Liver (tissue), 9 donors: ENCODE data around the gene SFXN5. TPM values are rescaled to one million over a fixed set of nuclear protein-coding genes. Genes with fewer than 3 reads are reported as not detected.

Experiments
- DNase-seq: peaks from one replicate; pipeline ENCODE4 v3.0.0-alpha.2; 2017; ENCODE audit warnings: low spot score
- H3K27ac ChIP-seq, 2 donors: one replicate each; pipeline ENCODE4 v1.7.0; 2013; ENCODE audit warnings: inconsistent platforms in 2 of 2, low read length in 2 of 2, control low read depth in 1 of 2, low read depth in 1 of 2, mild to moderate bottlenecking in 1 of 2
- H3K27me3 ChIP-seq, 4 donors: one replicate each; pipeline versions ENCODE4 v1.6.1 to v1.7.0; 2013; ENCODE audit warnings: low read length in 3 of 4, inconsistent platforms in 1 of 4, mild to moderate bottlenecking in 1 of 4, moderate library complexity in 1 of 4; ENCODE audit not compliant: control insufficient read depth in 4 of 4, insufficient read depth in 4 of 4
- H3K36me3 ChIP-seq, 4 donors: one replicate each; pipeline versions ENCODE4 v1.6.1 to v1.7.0; 2013; ENCODE audit warnings: low read length in 3 of 4, mild to moderate bottlenecking in 3 of 4, low read depth in 1 of 4, moderate library complexity in 1 of 4; ENCODE audit not compliant: control insufficient read depth in 4 of 4, insufficient read depth in 3 of 4
- H3K4me1 ChIP-seq, 4 donors: one replicate each; pipeline versions ENCODE4 v1.6.1 to v1.7.0; 2013; ENCODE audit warnings: low read length in 3 of 4, mild to moderate bottlenecking in 3 of 4, moderate library complexity in 1 of 4; ENCODE audit not compliant: control insufficient read depth in 4 of 4, insufficient read depth in 4 of 4
- H3K4me3 ChIP-seq, 3 donors: one replicate each; pipeline versions ENCODE4 v1.6.1 to v1.7.0; 2013; ENCODE audit warnings: low read length in 3 of 3, control low read depth in 1 of 3, low read depth in 1 of 3, mild to moderate bottlenecking in 1 of 3
- H3K9ac ChIP-seq, 2 donors: one replicate each; pipeline ENCODE4 v1.7.0; 2013; ENCODE audit warnings: low read length in 2 of 2, mild to moderate bottlenecking in 2 of 2, moderate library complexity in 2 of 2, control low read depth in 1 of 2, low read depth in 1 of 2
- H3K9me3 ChIP-seq, 4 donors: one replicate each; pipeline versions ENCODE4 v1.6.1 to v1.7.0; 2013; ENCODE audit warnings: low read length in 3 of 4; ENCODE audit not compliant: control insufficient read depth in 4 of 4
- ATF3 ChIP-seq: IDR thresholded peaks from 2 replicates; pipeline ENCODE4 v1.6.1; 2016; ENCODE audit warnings: antibody characterized with exemption
- EGR1 ChIP-seq, 2 donors: IDR thresholded peaks; 2 replicates each; pipeline ENCODE4 v1.6.1; 2016 to 2018; ENCODE audit warnings: antibody characterized with exemption in 2 of 2, low read depth in 2 of 2
- FOXA2 ChIP-seq: IDR thresholded peaks from 2 replicates; pipeline ENCODE4 v1.6.1; 2016; ENCODE audit warnings: antibody characterized with exemption
- GABPA ChIP-seq, 2 donors: IDR thresholded peaks in 1 of 2; conservative IDR thresholded peaks in 1 of 2; 2 replicates each; pipeline ENCODE4 v1.6.1; 2016; ENCODE audit warnings: antibody characterized with exemption in 2 of 2, mild to moderate bottlenecking in 1 of 2, moderate library complexity in 1 of 2
- HNF4G ChIP-seq: IDR thresholded peaks from 2 replicates; pipeline ENCODE4 v1.6.1; 2016; ENCODE audit warnings: antibody characterized with exemption
- JUND ChIP-seq, 2 donors: IDR thresholded peaks; 2 replicates each; pipeline ENCODE4 v1.6.1; 2016; ENCODE audit warnings: antibody characterized with exemption in 2 of 2
- MAX ChIP-seq: IDR thresholded peaks from 2 replicates; pipeline ENCODE4 v1.6.1; 2016; ENCODE audit warnings: antibody characterized with exemption
- NR2F2 ChIP-seq: IDR thresholded peaks from 2 replicates; pipeline ENCODE4 v1.6.1; 2016; ENCODE audit warnings: antibody characterized with exemption
- RAD21 ChIP-seq, 2 donors: IDR thresholded peaks; 2 replicates each; pipeline ENCODE4 v1.6.1; 2016; ENCODE audit warnings: antibody characterized with exemption in 2 of 2, mild to moderate bottlenecking in 2 of 2
- REST ChIP-seq: IDR thresholded peaks from 2 replicates; pipeline ENCODE4 v1.6.1; 2016; ENCODE audit warnings: antibody characterized with exemption, mild to moderate bottlenecking
- RXRA ChIP-seq, 2 donors: IDR thresholded peaks; 2 replicates each; pipeline ENCODE4 v1.6.1; 2017 to 2018; ENCODE audit warnings: antibody characterized with exemption in 2 of 2, mild to moderate bottlenecking in 1 of 2
- SP1 ChIP-seq: IDR thresholded peaks from 2 replicates; pipeline ENCODE4 v1.6.1; 2018; ENCODE audit warnings: antibody characterized with exemption, mild to moderate bottlenecking
- TAF1 ChIP-seq: conservative IDR thresholded peaks from 2 replicates; pipeline ENCODE4 v1.6.1; 2016; ENCODE audit warnings: antibody characterized with exemption, mild to moderate bottlenecking
- ZBTB33 ChIP-seq: IDR thresholded peaks from 2 replicates; pipeline ENCODE4 v1.6.1; 2016; ENCODE audit warnings: antibody characterized with exemption
- WGBS: extraction: QIAGEN DNeasy Blood & Tissue Kit; methylation state at CpG from one replicate; pipeline ENCODE4 v1.1.7; 2013; 5-methylcytosine and 5-hydroxymethylcytosine counted together
- polyA plus RNA-seq, 2 donors: library from polyadenylated mRNA; stranded (reverse) in 1 of 2; unstranded in 1 of 2; fragments of 200-250 nt in 1 of 2; fragments of >200 nt in 1 of 2; fragmentation: Nextera tagmentation in 1 of 2; extraction: Ambion mirVana in 1 of 2; gene quantifications; one replicate each; pipeline versions ENCODE4 v1.2.1 to v1.2.3, GENCODE V29; 2013 to 2015
- total RNA-seq, 2 donors: library from RNA; depleted of rRNA; stranded (reverse); fragments of >200 nt; gene quantifications; one replicate each; pipeline ENCODE4 v1.2.3, GENCODE V29; 2014
- donor health status: healthy.
- donor health status: healthy.
- donor health status: healthy.
- donor health status: healthy.
- donor health status: healthy.

Gene SFXN5
- total and polyA plus RNA-seq, 4 donors, result 23.3 to 58.2 (median 29.5) TPM

- peak; percentile 27 for DNase-seq
- H3K27me3 ChIP-seq, result peaks cover 0 to 47% (median 21%) of the 10 kb centered on the region in 4 donors
- peaks cover 0 to 14% (median 6%) of the 10 kb centered on the region in 4 donors for H3K4me1 ChIP-seq
- TF ChIP-seq ATF3 (no peak), FOXA2 (no peak), GABPA (IDR thresholded peaks at IDR 0.05 in 1 of 2, conservative IDR thresholded peaks at IDR 0.05 in 1 of 2) (no peak), RXRA (IDR thresholded peaks at IDR 0.05) (no peak), MAX (no peak), SP1 (no peak), REST (no peak), EGR1 (IDR thresholded peaks at IDR 0.05; ENCODE audit: low read depth in 2 of 2) (no peak), ZBTB33 (no peak), NR2F2 (no peak), RAD21 (IDR thresholded peaks at IDR 0.05) (no peak), JUND (IDR thresholded peaks at IDR 0.05) (no peak), HNF4G (no peak)
- no peak overlapping the region for H3K9ac ChIP-seq
- H3K36me3 ChIP-seq, result no peaks in the 10 kb centered on the region
- H3K9me3 ChIP-seq, result peaks cover 0 to 4% (median 0%) of the 10 kb centered on the region in 4 donors
- H3K27ac ChIP-seq, result no peak overlapping the region
- WGBS, result 7% methylated on average over 36 of the region's 36 CpGs
- no peak overlapping the region for H3K4me3 ChIP-seq
Observed at GRCh38 chr2:72923833-72924352, 147.6 kb downstream of the SFXN5 start.

- Histone ChIP-seq H3K36me3 (no peaks in the 10 kb centered on the region), H3K9ac (no peak overlapping the region), H3K4me3 (no peak overlapping the region), H3K27ac (no peak overlapping the region), H3K27me3 (peaks cover 0 to 43% (median 20%) of the 10 kb centered on the region in 4 donors), H3K4me1 (peaks cover 10 to 25% (median 17%) of the 10 kb centered on the region in 4 donors), H3K9me3 (peaks cover 0 to 4% (median 0%) of the 10 kb centered on the region in 4 donors)
- TF ChIP-seq MAX (no peak), TAF1 (no peak), REST (no peak)
- DNase-seq, result peak; percentile 10
- 72% methylated on average over 1 of the region's 1 CpG for WGBS
Observed at GRCh38 chr2:72921853-72922252, 149.7 kb downstream of the SFXN5 start.
